Epidermal melanocyte (primary cell): ENCODE data around the gene CTDP1.

ENCODE experiments used
- DNase-seq: peaks from one replicate; pipeline ENCODE4 v3.0.0; 2011; ENCODE audit warnings: low spot score; ENCODE audit not compliant: insufficient read length

Gene CTDP1

GRCh38 chr18:79780547-79780946 is 100.9 kb downstream of the CTDP1 start:
- DNase-seq = no peak

- DNase-seq = no peak
Observed at GRCh38 chr18:79781331-79781941, 101.8 kb downstream of the CTDP1 start.

- DNase-seq = no peak
Observed at GRCh38 chr18:79782566-79783308, 103.1 kb downstream of the CTDP1 start.

GRCh38 chr18:79784071-79784913 is 104.7 kb downstream of the CTDP1 start:
- DNase-seq = no peak

GRCh38 chr18:79784965-79785770 is 105.6 kb downstream of the CTDP1 start:
- no peak for DNase-seq

- DNase-seq = no peak
Observed at GRCh38 chr18:79785831-79786230, 106.2 kb downstream of the CTDP1 start.

GRCh38 chr18:79786304-79786703 is 106.7 kb downstream of the CTDP1 start:
- no peak for DNase-seq

- no peak for DNase-seq
Observed at GRCh38 chr18:79786786-79787526, 107.4 kb downstream of the CTDP1 start.

DNA sequence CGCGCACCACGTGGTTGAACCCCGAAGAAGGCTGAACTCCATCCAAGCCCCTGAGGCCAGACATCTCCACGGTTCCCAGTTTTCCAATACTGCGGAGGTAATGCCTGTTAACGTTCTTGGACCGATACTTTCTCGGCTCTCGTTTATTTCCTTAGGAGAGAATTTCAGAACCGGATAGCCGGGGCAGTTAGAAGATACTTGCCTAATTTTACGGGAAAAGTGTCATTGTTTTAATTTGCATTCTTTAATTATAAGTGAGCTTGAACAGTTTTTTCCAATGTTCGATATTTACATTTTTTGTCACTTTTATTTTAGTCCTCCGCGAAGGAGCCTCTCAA is 107.9 kb downstream of the CTDP1 start:
- DNase-seq = no peak

DNA sequence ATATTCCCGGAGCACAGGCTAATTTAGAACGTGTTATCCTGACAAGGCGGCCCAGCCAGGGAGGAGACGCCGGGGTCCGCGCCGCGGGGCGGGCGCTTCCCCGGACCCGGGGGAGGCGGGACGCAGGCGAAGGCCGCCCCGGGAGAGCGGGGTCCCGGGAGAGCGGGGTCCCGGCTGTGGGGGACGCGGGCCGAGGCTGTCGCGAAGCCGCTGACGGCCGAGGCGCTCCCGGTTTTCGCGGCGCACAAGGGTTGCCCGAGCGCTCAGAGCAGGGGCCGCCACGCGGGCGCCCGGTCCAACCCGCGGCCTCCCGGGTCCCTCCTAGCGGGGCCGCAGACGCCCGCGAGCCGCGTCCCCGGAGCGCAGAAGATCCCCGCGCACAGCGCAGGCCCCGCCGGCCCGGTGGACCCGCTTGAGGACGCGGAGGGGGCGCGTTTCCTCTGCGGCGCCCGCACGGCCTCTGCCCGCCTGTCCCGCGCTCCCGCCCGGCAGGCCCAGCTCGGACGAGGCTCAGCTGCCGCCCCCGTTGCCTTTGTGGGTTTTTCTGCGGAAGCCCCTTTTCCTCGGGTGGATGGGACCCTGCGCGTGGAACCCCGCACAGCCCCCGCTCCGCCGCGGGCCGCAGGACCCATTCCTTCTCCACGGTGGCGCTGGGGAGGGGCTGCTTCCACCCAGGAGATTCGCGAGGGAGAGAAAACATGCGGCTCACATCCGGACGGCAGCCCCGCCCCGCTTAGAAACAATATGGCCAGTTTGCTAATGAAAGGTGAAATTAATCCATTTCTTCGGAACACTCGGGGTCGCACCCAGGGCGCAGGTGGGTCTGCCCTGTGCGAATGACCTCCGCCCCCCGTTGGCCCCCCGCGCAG is 108.5 kb downstream of the CTDP1 start:
- DNase-seq = no peak

- DNase-seq = no peak
Observed at GRCh38 chr18:79788734-79789085, 109.1 kb downstream of the CTDP1 start.

DNA sequence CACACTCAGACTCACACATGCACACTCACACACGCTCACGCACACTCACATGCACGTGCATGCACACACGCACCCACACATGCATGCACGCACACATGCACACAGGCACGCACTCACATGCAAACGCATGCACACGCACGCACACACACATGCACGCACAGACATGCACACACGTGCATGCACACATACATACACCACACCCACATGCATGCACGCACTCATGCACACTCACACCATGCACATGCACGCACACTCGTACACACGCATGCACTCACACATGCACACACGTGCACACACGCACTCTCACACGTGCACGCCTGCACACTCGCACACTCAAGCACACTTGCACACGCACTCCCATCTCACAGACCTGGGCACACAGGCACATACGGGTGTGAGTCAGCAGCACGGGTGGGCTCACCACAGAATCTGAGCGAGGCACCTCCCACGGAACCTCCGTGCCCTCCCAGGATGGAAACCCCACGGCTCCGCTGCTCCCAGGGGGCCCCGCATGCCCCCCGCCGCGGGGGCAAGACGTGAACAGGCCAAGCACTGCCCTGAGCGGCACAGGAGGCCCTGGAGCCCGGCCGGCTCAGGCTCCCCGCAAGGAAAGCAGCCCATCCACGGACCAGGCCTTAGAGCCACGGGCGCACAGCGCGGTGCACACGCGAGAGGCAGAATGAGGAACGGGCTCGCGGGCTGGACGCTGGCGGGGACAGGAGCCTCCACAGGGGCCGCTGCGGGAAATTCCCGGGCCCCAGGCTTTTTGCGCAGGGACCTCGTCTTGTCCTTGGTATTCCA is 109.7 kb downstream of the CTDP1 start:
- DNase-seq = no peak

DNA sequence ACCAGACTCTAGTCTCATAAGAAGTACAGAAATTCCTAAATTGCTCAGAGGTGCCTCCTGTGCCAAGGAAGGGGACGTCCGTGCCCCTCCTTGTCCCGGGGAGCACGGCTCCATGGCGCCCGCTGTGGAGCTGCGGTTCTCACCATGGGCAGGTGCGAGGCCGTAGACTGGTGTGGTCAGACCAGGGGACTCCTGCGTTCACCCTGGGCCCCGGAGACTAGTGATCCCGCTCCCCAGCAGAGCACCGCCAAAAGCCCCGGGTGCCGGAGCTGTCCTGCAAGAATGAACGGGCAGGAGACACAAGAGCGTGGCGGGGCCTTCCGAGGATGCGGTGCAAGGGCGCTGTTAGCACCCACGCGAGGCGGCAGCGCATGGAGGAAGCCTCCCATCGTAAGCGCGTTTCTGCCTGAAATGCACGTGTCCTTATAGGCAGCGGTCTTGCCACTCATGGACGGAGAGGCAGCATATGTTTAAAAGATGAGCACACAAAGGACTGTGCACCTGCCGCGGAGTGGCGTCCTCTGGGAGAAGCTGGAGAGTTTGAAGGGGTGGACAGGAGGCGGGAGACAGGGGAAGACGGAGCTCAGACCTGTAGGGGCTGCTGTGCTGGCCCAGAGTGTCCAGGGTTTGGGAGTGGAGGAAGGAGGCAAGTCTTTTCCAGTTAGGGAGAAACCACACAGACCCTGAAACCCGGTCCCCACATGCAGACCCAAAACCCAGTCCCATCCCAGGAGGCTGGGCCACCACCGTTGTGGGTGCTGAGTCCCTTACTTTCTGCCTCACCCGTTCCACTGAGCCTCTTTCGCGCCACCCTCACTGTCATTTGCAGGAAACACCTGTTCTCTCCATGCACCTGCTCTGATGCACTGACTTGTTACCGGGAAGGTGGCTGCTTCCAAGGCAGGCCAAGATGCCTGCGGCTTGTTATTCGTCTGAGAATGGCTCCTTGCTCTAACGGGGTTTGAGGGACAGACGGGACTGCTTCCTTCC is 110.6 kb downstream of the CTDP1 start:
- no peak for DNase-seq

DNA sequence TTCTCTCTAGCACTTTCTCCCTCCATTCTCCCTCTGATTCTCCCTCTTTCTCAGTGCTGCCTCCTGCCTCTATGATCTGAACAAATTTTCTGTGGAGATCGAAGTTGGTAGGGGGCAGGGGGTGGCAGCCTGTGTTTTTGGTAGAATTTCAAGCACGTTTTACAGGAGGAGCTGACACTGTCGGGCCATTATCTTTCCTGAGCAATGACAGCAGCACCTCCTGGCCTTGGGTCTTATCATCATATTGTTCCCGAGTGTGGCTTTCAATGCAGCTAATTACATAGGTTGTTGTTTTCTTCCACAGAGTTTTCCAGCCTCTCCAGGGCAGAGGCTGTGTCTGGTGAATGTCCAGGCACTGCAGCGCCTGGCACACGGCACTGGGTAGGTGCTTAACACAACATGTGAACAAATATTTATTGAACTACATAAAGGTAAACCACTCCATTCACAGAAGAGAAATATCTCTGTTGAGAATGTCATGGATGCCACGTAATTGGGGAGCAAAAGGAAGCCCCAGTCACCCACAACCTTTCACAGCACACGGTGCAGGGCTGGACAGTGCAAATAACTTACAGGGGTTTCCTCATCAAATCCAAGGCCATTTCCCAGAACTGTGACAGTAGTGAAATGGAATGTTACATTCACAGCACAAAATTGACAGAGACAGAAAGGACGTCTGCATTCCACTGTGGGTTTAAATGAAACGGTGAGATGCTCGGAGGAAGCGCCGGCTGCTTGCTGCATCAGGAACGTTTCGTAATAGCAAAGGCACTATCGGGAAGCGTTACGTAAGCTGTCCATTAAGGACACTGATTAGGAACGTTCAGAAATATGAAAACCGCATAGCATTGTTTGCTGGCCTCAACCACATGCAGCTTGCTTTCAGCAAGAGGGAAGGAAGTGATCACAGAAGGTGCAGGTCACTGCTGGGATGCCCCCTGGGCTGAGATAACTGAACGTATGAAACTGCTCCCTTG is 111.7 kb downstream of the CTDP1 start:
- DNase-seq = peak; percentile 49

DNA sequence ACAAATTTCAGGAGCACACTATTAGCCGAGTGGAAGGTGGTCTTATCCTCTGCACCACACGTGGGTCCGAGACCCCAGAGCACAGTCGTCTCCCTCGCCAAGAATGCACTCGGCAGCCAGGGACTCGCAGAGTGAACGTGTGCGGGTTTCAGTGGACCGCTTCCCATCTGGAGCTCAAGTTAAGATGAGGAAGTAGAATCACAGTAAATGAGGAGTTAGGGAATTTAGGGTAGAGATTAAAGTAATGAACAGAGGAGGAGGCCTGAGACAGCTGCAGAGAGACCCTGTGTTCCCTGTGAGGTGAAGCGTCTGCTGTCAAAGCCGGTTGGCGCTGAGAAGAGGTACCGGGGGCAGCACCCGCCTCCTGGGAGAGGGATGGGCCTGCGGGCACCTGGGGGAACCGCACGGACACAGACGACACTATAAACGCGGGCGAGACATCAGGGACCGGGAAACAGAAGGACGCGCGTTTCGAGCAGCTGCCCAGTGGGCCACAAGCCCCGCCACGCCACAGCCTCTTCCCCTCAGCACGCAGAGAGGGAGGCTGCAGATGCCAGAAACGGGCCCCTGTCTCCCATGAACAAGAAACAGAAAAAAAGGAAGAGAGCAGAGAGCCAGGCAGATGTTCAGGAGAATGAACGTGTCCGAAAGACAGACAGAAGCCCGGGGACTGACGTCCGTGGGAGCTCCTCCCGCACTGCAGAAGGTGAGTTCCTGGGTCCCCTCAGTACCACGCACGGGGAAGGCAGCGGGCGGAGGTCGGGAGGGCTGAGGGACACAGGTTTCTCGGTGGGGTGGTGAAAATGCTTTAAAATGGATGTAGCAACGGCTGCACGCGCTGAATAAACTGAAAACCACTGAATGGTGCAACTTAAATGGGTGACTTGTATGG is 112.7 kb downstream of the CTDP1 start:
- no peak for DNase-seq

DNA sequence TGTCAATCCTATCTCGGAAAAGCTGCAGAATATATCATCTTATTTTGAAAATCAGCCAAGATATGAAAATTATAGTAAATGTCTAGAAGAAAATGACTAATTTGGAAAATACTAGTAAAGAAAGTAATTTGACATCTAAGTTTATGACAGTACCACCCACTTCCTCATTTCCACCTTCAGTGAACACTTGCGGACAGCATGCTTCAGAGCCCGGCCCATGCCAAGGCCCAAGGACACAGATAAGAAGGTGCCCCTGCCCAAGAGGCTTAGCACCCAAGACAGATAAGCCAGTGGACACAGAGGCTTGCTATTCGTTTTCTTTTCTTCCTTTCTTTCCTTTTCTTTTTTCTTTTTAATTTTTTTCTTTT is 113.4 kb downstream of the CTDP1 start:
- DNase-seq = no peak
